GM12872 (cell line): ENCODE data around the gene ZNF91.

Source experiments
- TF ChIP-seq, protein P1 (sequence below): IDR thresholded peaks from 3 replicates; pipeline ENCODE4 v1.5.1; 2011; ENCODE audit warnings: low read depth, mild to moderate bottlenecking, low read length, moderate library complexity; ENCODE audit not compliant: insufficient read depth

The ZNF91 gene

GRCh38 chr19:23393121-23393520 lies 2.1 kb downstream of the ZNF91 start:
- TF ChIP-seq, protein P1, sequence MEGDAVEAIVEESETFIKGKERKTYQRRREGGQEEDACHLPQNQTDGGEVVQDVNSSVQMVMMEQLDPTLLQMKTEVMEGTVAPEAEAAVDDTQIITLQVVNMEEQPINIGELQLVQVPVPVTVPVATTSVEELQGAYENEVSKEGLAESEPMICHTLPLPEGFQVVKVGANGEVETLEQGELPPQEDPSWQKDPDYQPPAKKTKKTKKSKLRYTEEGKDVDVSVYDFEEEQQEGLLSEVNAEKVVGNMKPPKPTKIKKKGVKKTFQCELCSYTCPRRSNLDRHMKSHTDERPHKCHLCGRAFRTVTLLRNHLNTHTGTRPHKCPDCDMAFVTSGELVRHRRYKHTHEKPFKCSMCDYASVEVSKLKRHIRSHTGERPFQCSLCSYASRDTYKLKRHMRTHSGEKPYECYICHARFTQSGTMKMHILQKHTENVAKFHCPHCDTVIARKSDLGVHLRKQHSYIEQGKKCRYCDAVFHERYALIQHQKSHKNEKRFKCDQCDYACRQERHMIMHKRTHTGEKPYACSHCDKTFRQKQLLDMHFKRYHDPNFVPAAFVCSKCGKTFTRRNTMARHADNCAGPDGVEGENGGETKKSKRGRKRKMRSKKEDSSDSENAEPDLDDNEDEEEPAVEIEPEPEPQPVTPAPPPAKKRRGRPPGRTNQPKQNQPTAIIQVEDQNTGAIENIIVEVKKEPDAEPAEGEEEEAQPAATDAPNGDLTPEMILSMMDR = no peak

- TF ChIP-seq, protein P1 = no peak
These were observed 4.0 kb downstream of the ZNF91 start for GRCh38 chr19:23391236-23391635.

- TF ChIP-seq, protein P1 = no peak
These were observed 9.9 kb downstream of the ZNF91 start for GRCh38 chr19:23385404-23385803.

- TF ChIP-seq, protein P1 = no peak
These were observed 10.4 kb downstream of the ZNF91 start for GRCh38 chr19:23384858-23385257.

GRCh38 chr19:23384166-23384565 lies 11.1 kb downstream of the ZNF91 start:
- TF ChIP-seq, protein P1 = no peak

- TF ChIP-seq, protein P1 = no peak
These were observed 12.3 kb downstream of the ZNF91 start for GRCh38 chr19:23382955-23383354.

GRCh38 chr19:23381114-23381513 lies 14.2 kb downstream of the ZNF91 start:
- TF ChIP-seq, protein P1 = no peak

DNA sequence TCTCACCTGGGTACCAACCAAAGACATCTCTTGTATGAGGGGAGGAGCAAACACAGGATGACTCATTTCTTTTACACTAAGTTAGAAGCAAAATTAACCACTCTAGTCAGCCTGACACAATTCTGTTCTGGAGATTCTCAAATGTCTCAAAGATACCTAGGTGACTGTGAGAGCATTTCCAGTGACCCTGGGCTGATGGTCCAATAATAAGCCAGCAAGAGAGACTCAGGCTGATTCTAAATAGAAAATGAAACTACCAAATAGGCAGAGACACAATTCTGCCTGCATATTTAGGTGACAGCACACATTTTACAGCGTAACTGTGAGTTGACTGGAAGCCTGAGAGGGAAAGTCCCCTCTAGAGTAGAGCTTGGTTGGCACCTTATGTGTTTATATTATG lies 16.3 kb downstream of the ZNF91 start:
- TF ChIP-seq, protein P1 = no peak
